Fibroblast of skin of back (primary cell): ENCODE results near the gene ZNF335.

Experiments used
- DNase-seq: peaks from one replicate; pipeline ENCODE4 v3.0.0-alpha.2; 2013

The ZNF335 gene

GRCh38 chr20:45949542-45950329 is 22.3 kb downstream of the ZNF335 start:
- DNase-seq, result no peak

GRCh38 chr20:45948742-45949541 is 23.1 kb downstream of the ZNF335 start:
- no peak for DNase-seq

GRCh38 chr20:45948261-45948733 is 23.7 kb downstream of the ZNF335 start:
- no peak for DNase-seq

GRCh38 chr20:45947110-45947866 is 24.7 kb downstream of the ZNF335 start:
- DNase-seq, result no peak

GRCh38 chr20:45946149-45946970 is 25.6 kb downstream of the ZNF335 start:
- no peak for DNase-seq

GRCh38 chr20:45945678-45946148 is 26.3 kb downstream of the ZNF335 start:
- DNase-seq, result peak; percentile 68

GRCh38 chr20:45944965-45945677 is 26.9 kb downstream of the ZNF335 start:
- no peak for DNase-seq

GRCh38 chr20:45944151-45944964 is 27.6 kb downstream of the ZNF335 start:
- DNase-seq, result no peak

GRCh38 chr20:45943613-45944012 is 28.4 kb downstream of the ZNF335 start:
- DNase-seq, result no peak

- DNase-seq, result no peak
Observed at GRCh38 chr20:45940469-45940868, 31.5 kb downstream of the ZNF335 start.

GRCh38 chr20:45940053-45940452 is 31.9 kb downstream of the ZNF335 start:
- no peak for DNase-seq

GRCh38 chr20:45938727-45939438 is 33.1 kb downstream of the ZNF335 start:
- DNase-seq, result no peak

GRCh38 chr20:45937765-45938164 is 34.2 kb downstream of the ZNF335 start:
- no peak for DNase-seq

GRCh38 chr20:45935416-45936046 is 36.5 kb downstream of the ZNF335 start:
- peak; percentile 15 for DNase-seq

GRCh38 chr20:45934586-45935415 is 37.2 kb downstream of the ZNF335 start, which contains the start of gene PCIF1:
TSS of gene PCIF1 (plus strand) at chr20:45934683. CDS start at chr20:45939000, 4,317 bp downstream.
- DNase-seq, result peak; percentile 95

GRCh38 chr20:45934046-45934585 is 37.9 kb downstream of the ZNF335 start:
- DNase-seq, result peak; percentile 43

GRCh38 chr20:45933266-45934045 is 38.5 kb downstream of the ZNF335 start:
- peak; percentile 72 for DNase-seq
